Esophagus muscularis mucosa (tissue), 3 donors: ENCODE data around the gene ZYX.

ENCODE experiments used
- POLR2AphosphoS5 ChIP-seq, 2 donors: sonication (generic); formaldehyde crosslinking; IDR thresholded peaks; one replicate each; pipeline ENCODE4 v1.6.1; 2017; ENCODE audit warnings: antibody characterized with exemption in 2 of 2
- TF ChIP-seq, protein P1 (sequence below), 3 experiments: fragments of 200-600 bp in 2 of 3; fragments of 450-650 bp in 1 of 3; sonication (generic) in 2 of 3; IDR thresholded peaks; one replicate each; pipeline ENCODE4 v1.5.1; 2017 to 2019; ENCODE audit warnings: antibody characterized with exemption in 3 of 3, mild to moderate bottlenecking in 2 of 3, moderate library complexity in 1 of 3

DNA sequence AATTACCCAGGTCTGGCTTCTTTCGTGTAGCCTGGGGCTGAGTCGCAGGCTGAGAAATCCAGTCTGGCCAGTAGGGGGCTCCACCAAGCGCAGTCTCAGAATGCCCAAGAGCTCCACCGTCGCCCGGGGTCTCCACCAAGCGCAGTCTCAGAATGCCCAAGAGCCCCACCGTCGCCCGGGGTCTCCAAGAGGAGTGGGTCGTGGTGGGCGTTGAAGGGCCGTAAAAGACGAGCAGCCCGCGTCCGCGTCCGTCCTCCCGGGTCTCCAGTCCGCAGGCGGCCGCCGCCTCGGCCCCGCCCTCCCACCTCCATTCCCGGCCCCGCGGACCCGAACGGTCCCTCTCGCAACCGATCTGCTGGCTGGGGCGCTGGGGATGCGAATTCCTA, 892 bp upstream of the ZYX start:
- peak in 1 of 2 donors; percentile 7 for TF ChIP-seq POLR2AphosphoS5 (IDR thresholded peaks at IDR 0.05)
- TF ChIP-seq, protein P1, sequence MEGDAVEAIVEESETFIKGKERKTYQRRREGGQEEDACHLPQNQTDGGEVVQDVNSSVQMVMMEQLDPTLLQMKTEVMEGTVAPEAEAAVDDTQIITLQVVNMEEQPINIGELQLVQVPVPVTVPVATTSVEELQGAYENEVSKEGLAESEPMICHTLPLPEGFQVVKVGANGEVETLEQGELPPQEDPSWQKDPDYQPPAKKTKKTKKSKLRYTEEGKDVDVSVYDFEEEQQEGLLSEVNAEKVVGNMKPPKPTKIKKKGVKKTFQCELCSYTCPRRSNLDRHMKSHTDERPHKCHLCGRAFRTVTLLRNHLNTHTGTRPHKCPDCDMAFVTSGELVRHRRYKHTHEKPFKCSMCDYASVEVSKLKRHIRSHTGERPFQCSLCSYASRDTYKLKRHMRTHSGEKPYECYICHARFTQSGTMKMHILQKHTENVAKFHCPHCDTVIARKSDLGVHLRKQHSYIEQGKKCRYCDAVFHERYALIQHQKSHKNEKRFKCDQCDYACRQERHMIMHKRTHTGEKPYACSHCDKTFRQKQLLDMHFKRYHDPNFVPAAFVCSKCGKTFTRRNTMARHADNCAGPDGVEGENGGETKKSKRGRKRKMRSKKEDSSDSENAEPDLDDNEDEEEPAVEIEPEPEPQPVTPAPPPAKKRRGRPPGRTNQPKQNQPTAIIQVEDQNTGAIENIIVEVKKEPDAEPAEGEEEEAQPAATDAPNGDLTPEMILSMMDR (IDR thresholded peaks at IDR 0.05), result peak; percentile 85 to 92 (median 90)
